ENCODE measurements around the gene CALML6.
A peak's percentile ranks its signal among the peaks of the same experiment; 100 is the strongest.

CALML6 gene

GRCh38 chr1:1943834-1944570, 28.9 kb downstream of the CALML6 start:
- peak; percentile 36 to 57 for DNase-seq

- DNase-seq, result no peak
Observed at GRCh38 chr1:1945782-1946393, 30.8 kb downstream of the CALML6 start.

GRCh38 chr1:1946540-1946939, 31.5 kb downstream of the CALML6 start:
- DNase-seq, result no peak

GRCh38 chr1:1947493-1947892, 32.4 kb downstream of the CALML6 start:
- DNase-seq, result peak in 1 of 2 experiments; percentile 34

- DNase-seq, result no peak
Observed at GRCh38 chr1:1948783-1949182, 33.7 kb downstream of the CALML6 start.

GRCh38 chr1:1950940-1951339, 35.9 kb downstream of the CALML6 start:
- DNase-seq, result no peak

GRCh38 chr1:1954015-1954414, 39.0 kb downstream of the CALML6 start:
- DNase-seq, result no peak

- peak in 1 of 2 experiments; percentile 21 for DNase-seq
Observed at GRCh38 chr1:1954831-1955441, 39.9 kb downstream of the CALML6 start.

GRCh38 chr1:1955621-1956094, 40.6 kb downstream of the CALML6 start:
- no peak for DNase-seq

- no peak for DNase-seq
Observed at GRCh38 chr1:1956101-1956500, 41.0 kb downstream of the CALML6 start.

- DNase-seq, result no peak
Observed at GRCh38 chr1:1956586-1957532, 41.8 kb downstream of the CALML6 start.

- DNase-seq, result no peak
Observed at GRCh38 chr1:1957533-1957961, 42.5 kb downstream of the CALML6 start.

GRCh38 chr1:1958071-1958541, 43.0 kb downstream of the CALML6 start:
- no peak for DNase-seq

- no peak for DNase-seq
Observed at GRCh38 chr1:1959459-1959839, 44.4 kb downstream of the CALML6 start.

- DNase-seq, result peak; percentile 44 to 83
Observed at GRCh38 chr1:1959840-1960479, 44.9 kb downstream of the CALML6 start.

GRCh38 chr1:1960480-1961196, 45.6 kb downstream of the CALML6 start:
- no peak for DNase-seq

- no peak for DNase-seq
Observed at GRCh38 chr1:1962752-1963151, 47.7 kb downstream of the CALML6 start.

- no peak for DNase-seq
Observed at GRCh38 chr1:1963570-1963969, 48.5 kb downstream of the CALML6 start.

GRCh38 chr1:1964811-1965210, 49.8 kb downstream of the CALML6 start:
- DNase-seq, result no peak

GRCh38 chr1:1965546-1965945, 50.5 kb downstream of the CALML6 start:
- no peak for DNase-seq

- DNase-seq, result no peak
Observed at GRCh38 chr1:1966071-1966740, 51.1 kb downstream of the CALML6 start.

All from NCI-H524 (cell line).